Sigmoid colon (tissue), 4 donors: ENCODE results near the gene PIP5K1A.

Source experiments
- CTCF ChIP-seq, 4 experiments: fragments of 450-650 bp in 3 of 4; fragments of 200-600 bp in 1 of 4; IDR thresholded peaks; one replicate each; pipeline ENCODE4 v1.5.1; 2016 to 2019; ENCODE audit warnings: antibody characterized with exemption in 4 of 4, mild to moderate bottlenecking in 3 of 4, moderate library complexity in 2 of 4
- POLR2A ChIP-seq, 2 donors: fragments of 450-650 bp; IDR thresholded peaks; one replicate each; pipeline ENCODE4 v1.6.1; 2016; ENCODE audit warnings: antibody characterized with exemption in 2 of 2, mild to moderate bottlenecking in 2 of 2, moderate library complexity in 2 of 2
- POLR2AphosphoS5 ChIP-seq, 4 donors: sonication (generic); formaldehyde crosslinking; IDR thresholded peaks; one replicate each; pipeline ENCODE4 v1.6.1; 2017; ENCODE audit warnings: antibody characterized with exemption in 4 of 4

GRCh38 chr1:151166505-151166956, 31.8 kb upstream of the PIP5K1A start:
- no peak for TF ChIP-seq POLR2A (IDR thresholded peaks at IDR 0.05)
- TF ChIP-seq CTCF (IDR thresholded peaks at IDR 0.05), result no peak
- TF ChIP-seq POLR2AphosphoS5 (IDR thresholded peaks at IDR 0.05), result no peak
